Neural cell (in vitro differentiated cells): ENCODE data around the gene LAIR1.
"Not testable (repeated sequence)": the region's sequence is repeated elsewhere in the genome, so short reads cannot be mapped to it uniquely, and the experiment has no call there.

Source experiments
- CTCF ChIP-seq: fragments of 450-650 bp; IDR thresholded peaks from 2 replicates; pipeline ENCODE4 v1.5.1; 2014; ENCODE audit warnings: antibody characterized with exemption, mild to moderate bottlenecking, moderate library complexity; ENCODE audit not compliant: poor library complexity, severe bottlenecking
- EP300 ChIP-seq: fragments of 450-650 bp; conservative IDR thresholded peaks from 2 replicates; pipeline ENCODE4 v1.6.1; 2014; ENCODE audit warnings: antibody characterized with exemption, mild to moderate bottlenecking, moderate library complexity; ENCODE audit not compliant: poor library complexity, severe bottlenecking
- EZH2 ChIP-seq: fragments of 200-600, 300-800 bp; shearing (Covaris generic), sonication (generic); IDR thresholded peaks from 2 replicates; pipeline ENCODE4 v1.6.1; 2014; ENCODE audit warnings: antibody characterized with exemption, low read length, borderline replicate concordance, mild to moderate bottlenecking; ENCODE audit not compliant: insufficient read depth, poor library complexity, severe bottlenecking
- POLR2AphosphoS5 ChIP-seq: IDR thresholded peaks from 2 replicates; pipeline ENCODE4 v1.6.1; 2012

GRCh38 chr19:54328781-54329180, 36.0 kb downstream of the LAIR1 start:
- not testable (repeated sequence) for TF ChIP-seq POLR2AphosphoS5, EZH2, CTCF, EP300
